ENCODE data around the gene UCK1. TPM values are rescaled to one million over a fixed set of nuclear protein-coding genes. Genes with fewer than 3 reads are reported as not detected.

UCK1 gene
- total RNA-seq, 4 donors from 2014 or later, result 32.7 to 45.7 (median 41.8) TPM

DNA sequence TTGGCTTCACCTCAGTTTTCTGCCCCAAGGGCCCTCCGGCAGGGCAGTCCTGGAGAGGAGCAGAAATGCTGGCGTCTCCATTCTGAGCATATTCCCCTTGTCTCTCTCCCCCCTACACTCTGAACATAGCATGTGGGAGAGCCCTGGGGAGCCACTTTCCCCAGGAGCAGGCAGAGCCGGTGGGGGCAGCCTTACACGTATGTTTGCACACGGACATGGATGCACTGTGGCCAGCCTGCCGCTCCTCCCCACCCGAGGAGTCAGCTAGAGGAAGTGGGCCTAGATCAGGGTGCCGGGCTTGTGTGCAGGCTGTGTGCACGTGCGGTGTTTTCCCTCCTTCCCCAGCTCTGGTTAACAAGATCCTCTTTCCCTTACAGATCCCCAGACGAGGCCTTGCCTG lies 53.7 kb downstream of the UCK1 start:
- Histone ChIP-seq H3K4me1 (no peaks in the 10 kb centered on the region), H3K27me3 (no peaks in the 10 kb centered on the region), H3K27ac (no peak overlapping the region), H3K9me3 (no peaks in the 10 kb centered on the region), H3K4me3 (no peak overlapping the region), H3K36me3 (peaks cover 10 to 99% (median 42%) of the 10 kb centered on the region in 3 donors)
- DNase-seq (ENCODE audit: low spot score in 2 of 2), result no peak
- WGBS, 2 donors, result 74 to 87% methylated on average over 7 to 8 of the region's 11 CpGs
- TF ChIP-seq POLR2A (IDR thresholded peaks at IDR 0.05) (no peak), EP300 (IDR thresholded peaks at IDR 0.05) (no peak)
- TF ChIP-seq, protein P1, sequence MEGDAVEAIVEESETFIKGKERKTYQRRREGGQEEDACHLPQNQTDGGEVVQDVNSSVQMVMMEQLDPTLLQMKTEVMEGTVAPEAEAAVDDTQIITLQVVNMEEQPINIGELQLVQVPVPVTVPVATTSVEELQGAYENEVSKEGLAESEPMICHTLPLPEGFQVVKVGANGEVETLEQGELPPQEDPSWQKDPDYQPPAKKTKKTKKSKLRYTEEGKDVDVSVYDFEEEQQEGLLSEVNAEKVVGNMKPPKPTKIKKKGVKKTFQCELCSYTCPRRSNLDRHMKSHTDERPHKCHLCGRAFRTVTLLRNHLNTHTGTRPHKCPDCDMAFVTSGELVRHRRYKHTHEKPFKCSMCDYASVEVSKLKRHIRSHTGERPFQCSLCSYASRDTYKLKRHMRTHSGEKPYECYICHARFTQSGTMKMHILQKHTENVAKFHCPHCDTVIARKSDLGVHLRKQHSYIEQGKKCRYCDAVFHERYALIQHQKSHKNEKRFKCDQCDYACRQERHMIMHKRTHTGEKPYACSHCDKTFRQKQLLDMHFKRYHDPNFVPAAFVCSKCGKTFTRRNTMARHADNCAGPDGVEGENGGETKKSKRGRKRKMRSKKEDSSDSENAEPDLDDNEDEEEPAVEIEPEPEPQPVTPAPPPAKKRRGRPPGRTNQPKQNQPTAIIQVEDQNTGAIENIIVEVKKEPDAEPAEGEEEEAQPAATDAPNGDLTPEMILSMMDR (IDR thresholded peaks at IDR 0.05), result no peak

DNA sequence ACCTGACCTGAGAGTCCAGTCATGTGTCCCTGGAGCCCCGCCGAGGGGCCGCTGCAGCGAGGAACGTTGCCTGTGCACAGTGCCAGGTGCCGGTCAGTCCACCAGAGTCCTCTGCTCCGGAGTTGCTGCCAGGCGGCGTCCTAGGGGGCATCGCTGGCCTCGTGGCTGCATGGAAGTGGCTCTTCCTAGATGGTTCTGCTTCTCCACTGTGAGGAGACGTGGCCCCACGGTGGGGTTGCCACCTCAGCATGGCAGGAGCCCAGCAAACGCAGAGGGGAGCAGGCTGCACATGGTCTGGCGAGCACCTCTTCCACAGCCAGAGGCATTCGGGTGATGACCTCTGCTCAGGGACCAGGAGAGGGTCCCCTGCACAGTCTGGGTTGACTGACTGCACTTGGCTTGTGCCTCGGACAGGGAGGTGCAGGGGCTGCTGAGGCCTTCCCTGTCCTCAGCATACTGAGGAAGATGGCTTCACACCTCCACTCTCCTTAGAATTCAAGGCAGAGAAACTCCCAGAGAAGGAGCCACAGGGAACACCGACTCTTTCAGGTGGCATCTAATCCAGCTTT lies 54.2 kb downstream of the UCK1 start:
- 82 to 89% methylated on average over 7 to 18 of the region's 18 CpGs for WGBS, 2 donors
- DNase-seq (ENCODE audit: low spot score in 2 of 2), result no peak
- TF ChIP-seq, protein P1 (IDR thresholded peaks at IDR 0.05), result no peak
- TF ChIP-seq POLR2A (IDR thresholded peaks at IDR 0.05) (no peak), EP300 (IDR thresholded peaks at IDR 0.05) (no peak)

GRCh38 chr9:131475956-131476776 lies 54.9 kb downstream of the UCK1 start:
- H3K9me3 ChIP-seq, result no peaks in the 10 kb centered on the region
- H3K27ac ChIP-seq, result no peak overlapping the region
- H3K4me1 ChIP-seq, result no peaks in the 10 kb centered on the region
- WGBS, 2 donors, result 86 to 91% methylated on average over 40 of the region's 40 CpGs
- no peak overlapping the region for H3K4me3 ChIP-seq
- no peaks in the 10 kb centered on the region for H3K27me3 ChIP-seq
- DNase-seq (ENCODE audit: low spot score in 2 of 2), result no peak
- peaks cover 11 to 100% (median 38%) of the 10 kb centered on the region in 3 donors for H3K36me3 ChIP-seq
- TF ChIP-seq EP300 (IDR thresholded peaks at IDR 0.05) (no peak), POLR2A (IDR thresholded peaks at IDR 0.05) (no peak)
- TF ChIP-seq, protein P1 (IDR thresholded peaks at IDR 0.05), result peak; percentile 11 to 37 (median 30)

More for the DNA sequence above, 54.2 kb downstream of the UCK1 start:
- H3K4me1 ChIP-seq, result no peaks in the 10 kb centered on the region
- H3K4me3 ChIP-seq, result no peak overlapping the region
- no peak overlapping the region for H3K27ac ChIP-seq
- no peaks in the 10 kb centered on the region for H3K27me3 ChIP-seq
- H3K9me3 ChIP-seq, result no peaks in the 10 kb centered on the region
- peaks cover 10 to 99% (median 38%) of the 10 kb centered on the region in 3 donors for H3K36me3 ChIP-seq

DNA sequence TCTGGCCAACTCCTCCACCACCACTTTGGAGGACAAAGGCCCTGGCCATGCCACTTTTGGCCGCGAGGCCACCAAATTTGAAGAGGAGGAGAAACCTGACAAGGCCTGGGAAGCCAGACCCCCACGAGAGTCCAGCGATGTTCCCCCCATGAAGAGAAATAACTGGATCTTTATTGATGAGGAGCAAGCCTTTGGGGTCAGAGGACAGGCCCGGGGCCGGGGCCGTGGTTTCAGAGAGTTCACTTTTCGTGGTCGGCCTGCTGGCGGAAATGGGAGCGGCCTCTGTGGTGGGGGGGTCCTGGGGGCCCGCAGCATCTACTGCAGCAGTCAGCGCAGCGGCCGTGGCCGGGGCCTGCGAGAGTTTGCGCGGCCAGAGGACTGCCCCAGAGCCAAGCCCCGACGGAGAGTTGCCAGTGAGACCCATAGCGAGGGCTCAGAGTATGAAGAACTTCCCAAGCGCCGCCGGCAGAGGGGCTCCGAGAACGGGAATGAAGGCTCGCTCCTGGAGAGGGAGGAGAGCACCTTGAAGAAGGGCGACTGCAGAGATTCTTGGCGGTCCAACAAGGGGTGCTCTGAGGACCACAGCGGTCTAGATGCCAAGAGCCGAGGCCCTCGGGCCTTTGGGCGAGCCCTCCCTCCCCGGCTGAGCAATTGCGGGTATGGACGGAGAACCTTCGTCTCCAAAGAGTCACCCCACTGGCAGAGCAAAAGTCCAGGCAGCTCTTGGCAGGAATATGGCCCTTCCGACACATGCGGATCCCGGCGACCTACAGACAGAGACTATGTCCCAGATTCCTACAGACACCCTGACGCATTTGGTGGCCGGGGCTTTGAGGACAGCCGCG lies 55.7 kb downstream of the UCK1 start:
- 90 to 91% methylated on average over 45 to 46 of the region's 46 CpGs for WGBS, 2 donors
- no peak for TF ChIP-seq EP300 (IDR thresholded peaks at IDR 0.05)
- no peak for TF ChIP-seq POLR2A (IDR thresholded peaks at IDR 0.05)
- TF ChIP-seq, protein P1 (IDR thresholded peaks at IDR 0.05), result no peak
- DNase-seq (ENCODE audit: low spot score in 2 of 2), result no peak
- H3K4me1 ChIP-seq, result no peaks in the 10 kb centered on the region
- no peak overlapping the region for H3K27ac ChIP-seq
- H3K36me3 ChIP-seq, result peaks cover 11 to 100% (median 40%) of the 10 kb centered on the region in 3 donors
- no peaks in the 10 kb centered on the region for H3K9me3 ChIP-seq
- H3K4me3 ChIP-seq, result no peak overlapping the region
- H3K27me3 ChIP-seq, result no peaks in the 10 kb centered on the region
